GM21717 (cell line): ENCODE data around the gene VAC14.

Source experiments
- ATAC-seq: cut with Tn5 transposase; IDR thresholded peaks from one replicate; pipeline ENCODE4 v1.9.1; 2021; ENCODE audit warnings: mild to moderate bottlenecking, moderate library complexity; ENCODE audit not compliant: unreplicated experiment

Gene VAC14

DNA sequence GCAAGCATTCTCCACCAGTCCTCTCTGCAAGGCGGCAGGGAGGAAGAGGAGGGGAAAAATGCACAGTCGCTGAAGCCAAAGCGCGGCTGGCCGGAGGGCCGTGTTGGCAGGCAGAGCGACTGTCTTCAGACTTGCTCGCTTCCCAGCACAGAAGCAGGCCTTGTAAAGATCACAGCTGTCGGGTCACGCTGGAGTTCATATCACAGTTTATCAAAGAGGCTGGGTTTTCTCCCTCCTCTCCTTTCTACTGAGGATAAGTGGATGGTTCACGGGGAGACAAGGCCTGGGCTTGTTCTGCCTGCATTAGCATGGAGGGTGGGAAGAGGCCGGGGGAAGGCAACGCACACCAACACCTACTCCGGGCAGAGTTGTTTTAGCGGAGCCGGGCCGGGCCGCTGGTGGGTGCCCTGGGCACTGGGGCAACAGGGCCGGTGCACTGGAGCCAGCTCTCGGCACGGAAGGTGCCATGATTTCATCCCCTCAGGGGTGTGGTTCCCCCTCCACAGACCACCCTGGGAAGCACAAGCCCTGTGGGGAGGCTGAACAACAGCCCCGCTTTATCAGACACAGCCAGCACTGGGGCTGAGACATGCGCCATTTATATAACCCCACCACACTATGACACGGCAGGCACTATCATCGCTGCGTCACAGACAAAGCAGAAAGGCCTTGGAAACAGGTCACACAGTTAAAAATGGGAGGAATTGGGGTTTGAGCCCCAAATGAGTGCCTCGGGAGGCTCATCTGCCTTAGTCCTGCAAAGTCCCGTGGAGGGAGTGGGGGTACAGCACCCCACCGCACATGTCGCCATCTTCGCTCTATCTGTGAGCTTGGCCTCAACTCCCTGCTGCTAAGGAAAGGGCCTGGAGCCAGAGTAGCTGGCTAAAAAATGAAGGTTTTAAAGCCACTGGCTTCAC is 74.8 kb downstream of the VAC14 start:
- ATAC-seq = no peak

- no peak for ATAC-seq
Measured at GRCh38 chr16:70725024-70725911, 75.7 kb downstream of the VAC14 start.

DNA sequence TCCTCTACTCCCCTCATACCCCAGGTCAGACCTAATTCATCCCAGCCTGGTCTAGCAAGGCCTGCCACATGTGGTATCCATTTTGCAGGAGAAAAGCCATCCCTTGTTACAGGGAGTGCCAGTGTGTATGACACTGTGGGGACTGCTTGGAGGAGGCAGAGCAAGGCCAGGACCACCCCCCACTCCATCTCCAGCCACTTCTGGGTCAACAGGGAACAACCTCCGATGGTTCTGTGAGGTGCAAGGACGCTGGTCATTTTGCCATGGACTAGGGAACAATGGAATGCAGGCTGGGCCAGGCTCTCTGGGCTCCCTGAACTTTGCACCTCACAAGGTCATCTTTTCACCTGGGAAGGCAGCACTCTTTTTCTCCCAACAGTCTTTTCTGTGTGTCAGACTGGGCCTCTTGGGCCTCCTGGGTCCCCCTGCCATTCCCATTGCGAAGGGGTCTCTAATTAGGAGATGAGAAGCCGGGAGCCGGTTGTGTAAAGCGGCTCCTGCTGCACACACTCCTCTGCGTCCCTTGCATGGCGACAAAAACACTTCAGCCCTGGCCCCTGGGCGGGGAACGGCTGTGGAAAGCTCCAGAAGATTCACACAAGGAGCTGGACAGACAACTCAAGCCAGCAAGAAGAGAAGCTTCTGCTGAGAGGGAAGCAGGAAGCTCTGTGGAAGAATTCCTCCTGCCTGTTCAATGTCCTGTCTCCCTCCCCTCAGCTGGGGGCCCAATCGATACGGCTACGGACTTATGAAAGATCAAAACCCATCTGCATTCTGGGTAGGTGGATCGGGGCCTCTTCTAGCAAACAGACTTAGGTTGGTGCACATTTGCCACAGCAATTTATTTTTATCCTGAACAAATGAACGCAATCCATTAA is 76.6 kb downstream of the VAC14 start:
- no peak for ATAC-seq

- no peak for ATAC-seq
Measured at GRCh38 chr16:70723740-70724145, 77.2 kb downstream of the VAC14 start.

DNA sequence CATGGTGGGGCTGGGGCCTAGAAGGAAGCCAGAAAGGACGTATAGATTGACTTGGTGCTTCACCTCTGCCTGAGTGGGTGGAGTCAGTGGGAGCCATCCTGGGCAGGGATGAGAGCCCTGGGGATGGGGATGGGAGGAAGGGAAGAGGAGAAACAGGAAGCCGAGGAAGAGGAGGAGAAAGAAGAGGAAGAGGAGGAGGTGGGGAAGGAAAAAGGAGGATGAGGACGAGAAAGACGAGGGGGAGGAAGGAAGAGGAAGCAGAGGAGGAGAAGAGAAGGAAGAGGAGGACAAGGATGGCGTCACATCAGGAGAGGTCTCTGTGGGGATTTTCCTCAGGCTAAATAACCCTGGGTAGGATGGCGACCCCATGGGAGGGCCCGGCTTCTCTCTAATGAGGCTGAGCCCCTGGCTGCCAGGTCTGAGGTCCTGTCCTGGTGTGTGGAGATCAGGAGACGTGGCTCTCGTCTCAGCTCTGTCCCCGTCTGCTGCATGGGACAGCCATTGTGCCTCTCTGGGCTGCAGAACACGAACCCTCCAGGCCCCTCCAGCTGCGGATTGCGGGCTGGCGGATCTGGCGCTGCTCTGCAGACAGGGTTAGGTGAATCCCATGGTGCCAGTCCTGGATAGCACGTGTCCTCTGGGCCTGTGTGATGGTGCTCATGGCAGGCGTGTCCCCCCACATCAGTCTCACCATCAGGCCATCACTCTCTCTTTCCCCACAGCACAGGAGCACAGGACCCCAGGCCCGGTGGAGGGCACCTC is 79.6 kb downstream of the VAC14 start:
- ATAC-seq = no peak

DNA sequence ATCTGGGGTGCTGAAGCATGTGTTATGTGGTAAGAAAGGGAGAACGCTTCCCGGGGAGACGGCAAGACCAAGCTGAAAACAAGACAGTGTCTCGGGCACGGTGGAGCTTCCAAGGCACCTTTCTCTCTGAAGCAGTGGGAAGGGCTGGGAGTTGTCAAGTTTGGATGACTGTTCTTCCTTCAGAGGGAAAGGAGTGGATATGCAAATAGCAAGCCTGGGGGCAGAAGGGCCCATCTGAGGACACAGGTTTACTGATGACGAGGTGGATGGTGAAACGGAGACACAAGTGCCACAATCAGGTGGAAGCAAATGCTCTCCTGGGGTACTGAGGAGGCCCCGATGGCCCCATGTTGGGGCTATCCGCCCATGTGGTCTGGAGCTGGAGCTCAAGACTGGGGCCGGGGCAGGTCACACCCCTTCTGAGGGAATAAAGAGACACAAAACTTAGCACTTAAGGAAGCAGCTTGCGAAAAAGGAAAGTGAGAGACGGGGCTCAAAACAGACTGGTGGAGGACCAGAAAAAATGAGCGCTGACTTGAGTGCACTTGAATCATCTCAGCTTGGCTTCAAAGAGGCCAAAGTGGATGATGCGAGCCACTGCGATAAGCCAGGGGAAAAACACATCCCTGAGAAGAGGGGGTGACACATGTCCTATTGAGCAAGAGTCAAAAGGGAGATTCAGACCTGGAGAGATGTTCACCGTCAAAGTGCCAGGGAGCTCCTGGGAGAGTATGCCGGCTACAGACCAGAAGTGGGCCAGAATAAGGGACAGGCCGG is 80.3 kb downstream of the VAC14 start:
- ATAC-seq = no peak

GRCh38 chr16:70717065-70717464 is 83.9 kb downstream of the VAC14 start:
- ATAC-seq = no peak

DNA sequence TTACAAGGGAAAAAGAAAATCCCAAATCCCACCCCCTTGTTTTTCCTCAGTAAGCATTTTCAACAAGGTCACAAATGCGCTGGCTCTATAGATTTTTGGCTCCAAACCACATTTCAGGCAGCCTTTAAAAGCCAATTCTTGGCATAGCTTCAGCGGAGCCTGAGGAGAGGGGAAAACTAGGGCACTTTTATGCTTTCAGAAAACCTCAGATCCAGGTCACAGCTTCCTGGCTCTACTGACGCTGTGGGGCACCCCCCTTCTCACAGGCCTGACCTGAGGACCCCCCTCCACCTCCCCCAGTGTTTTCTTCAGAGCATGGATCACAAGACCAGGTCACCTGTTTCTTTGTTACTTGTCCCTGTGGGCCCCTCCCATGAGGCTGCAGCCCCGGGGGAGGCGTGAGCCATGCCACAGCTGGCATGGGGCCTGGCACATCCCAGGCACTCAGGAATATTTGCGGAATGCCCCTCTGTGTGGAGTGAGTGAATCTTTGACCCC is 85.0 kb downstream of the VAC14 start:
- no peak for ATAC-seq

DNA sequence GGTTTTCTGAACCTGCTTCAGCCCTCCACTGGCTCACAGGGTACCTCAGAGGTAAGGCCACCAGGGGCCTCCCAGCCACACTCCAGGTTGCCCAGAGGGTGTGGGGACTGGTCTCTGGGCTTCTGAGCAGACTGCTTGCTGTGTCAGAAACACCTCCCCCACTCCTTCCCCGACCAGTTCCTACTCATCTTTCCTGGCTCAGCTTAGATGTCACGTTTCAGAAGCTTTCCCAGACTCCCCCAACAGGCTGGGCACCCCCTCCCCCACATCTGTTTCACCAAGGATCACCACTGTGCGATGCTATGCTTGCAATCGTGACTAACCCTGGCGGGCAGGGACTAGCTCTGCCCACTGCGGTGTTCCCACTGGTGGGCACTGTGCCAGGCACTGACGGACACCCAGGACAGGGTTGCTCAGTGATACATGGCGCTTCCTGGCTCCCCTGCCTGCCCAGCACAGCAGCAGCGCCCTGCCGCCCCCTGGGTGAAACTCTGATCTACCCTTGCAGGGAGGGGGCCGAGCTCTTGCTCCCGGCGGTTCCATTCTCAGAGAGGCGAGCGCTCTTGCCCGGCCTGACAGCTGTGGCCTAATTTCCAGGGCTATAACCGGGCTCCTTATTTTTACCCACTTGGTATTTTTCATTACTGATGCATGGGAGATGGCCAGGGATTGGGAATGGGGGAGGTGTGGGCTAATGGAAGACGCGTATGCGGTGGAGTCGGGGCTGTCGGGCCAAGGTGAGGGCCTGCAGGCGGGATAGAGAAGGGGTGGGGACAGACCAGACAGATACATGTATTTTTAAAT is 85.7 kb downstream of the VAC14 start:
- ATAC-seq = no peak

- no peak for ATAC-seq
Measured at GRCh38 chr16:70714581-70715054, 86.3 kb downstream of the VAC14 start.

GRCh38 chr16:70713824-70714223 is 87.1 kb downstream of the VAC14 start:
- ATAC-seq = no peak

DNA sequence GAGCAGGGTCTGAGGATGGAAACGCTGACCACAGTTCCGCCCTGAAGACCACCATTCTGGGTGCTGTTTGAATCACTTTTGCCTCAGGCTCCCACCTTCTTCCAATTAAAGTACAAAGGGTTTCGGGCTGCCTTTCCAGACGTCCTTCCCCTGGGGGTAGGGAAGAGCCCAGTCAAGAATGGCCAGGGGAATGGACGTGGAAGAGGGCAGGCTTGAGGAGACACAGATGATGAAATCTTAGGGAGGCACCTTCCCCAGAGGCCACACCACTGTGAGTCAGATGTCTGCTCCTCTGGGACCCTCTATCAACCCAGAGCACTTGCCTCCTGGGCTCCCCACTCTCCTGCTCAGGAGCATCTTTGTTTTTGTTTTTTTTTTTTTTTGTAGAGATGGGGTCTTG is 87.6 kb downstream of the VAC14 start:
- ATAC-seq = no peak

DNA sequence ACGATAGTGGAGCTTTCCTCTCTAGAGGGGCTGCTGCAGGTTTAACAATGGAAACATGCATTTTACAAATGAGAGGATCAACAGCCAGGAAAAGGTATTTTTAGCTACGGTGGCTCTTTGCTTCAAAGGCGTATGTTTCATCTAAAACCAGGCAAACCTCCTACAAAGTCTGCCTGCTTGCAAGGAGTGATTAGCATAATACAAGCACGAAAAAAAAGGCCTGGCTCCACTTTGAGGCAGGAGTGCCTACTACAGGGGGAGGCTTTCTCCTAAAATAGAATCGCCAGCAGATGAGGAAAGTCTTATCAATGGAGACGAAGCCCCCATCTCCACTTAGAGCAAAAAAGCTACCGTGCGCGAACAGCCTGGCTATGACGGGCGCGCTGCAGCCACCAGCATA is 88.0 kb downstream of the VAC14 start:
- ATAC-seq = no peak

DNA sequence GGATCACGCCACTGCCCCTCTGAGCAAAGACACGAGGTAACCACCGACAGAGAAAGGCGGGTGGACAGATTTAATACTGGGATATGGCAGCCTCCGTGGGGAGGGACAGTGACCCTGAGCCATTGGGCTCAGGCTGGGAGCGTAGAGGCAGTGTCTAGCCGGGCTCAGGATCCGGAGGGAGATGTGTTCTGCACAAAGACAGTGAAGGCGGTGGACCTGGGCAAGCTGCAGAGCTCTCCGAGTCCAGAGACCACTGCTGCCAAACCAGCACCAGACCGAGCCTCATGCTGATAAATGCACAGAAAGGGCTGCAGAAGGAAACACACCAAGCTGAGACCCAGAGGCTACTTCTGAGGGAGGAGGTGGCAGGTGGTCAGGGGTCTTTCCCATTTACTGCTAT is 88.6 kb downstream of the VAC14 start:
- ATAC-seq = no peak

GRCh38 chr16:70711211-70712031 is 89.5 kb downstream of the VAC14 start:
- no peak for ATAC-seq

- ATAC-seq = no peak
Measured at GRCh38 chr16:70710422-70711210, 90.3 kb downstream of the VAC14 start.

- ATAC-seq = no peak
Measured at GRCh38 chr16:70709942-70710341, 91.0 kb downstream of the VAC14 start.
